AG04449 (cell line): Measurements from ENCODE around the gene C5orf47.

Source experiments
- CTCF ChIA-PET: fragments of 350-600 bp; formaldehyde crosslinking; extraction: SDS; loops from one replicate; lab custom pipeline; 2021; ENCODE audit warnings: antibody characterized with exemption; lab: Yijun Ruan, JAX
- POLR2A ChIA-PET: fragments of 400-600, 350-600 bp; formaldehyde crosslinking; extraction: SDS; loops from one replicate; lab custom pipeline; 2020; ENCODE audit warnings: antibody characterized with exemption, inconsistent platforms; lab: Yijun Ruan, JAX
- DNase-seq: peaks from one replicate; pipeline ENCODE4 v3.0.0-alpha.2; 2010; ENCODE audit warnings: low read depth, low spot score
- H3K4me3 ChIP-seq: 2 replicates; pipeline ENCODE4 v1.5.1; 2011; ENCODE audit warnings: low read depth, mild to moderate bottlenecking, control low read depth, low read length
- CTCF ChIP-seq: IDR thresholded peaks from one replicate; pipeline ENCODE4 v1.5.1; 2011; ENCODE audit warnings: mild to moderate bottlenecking, moderate library complexity, low read length, control low read depth, inconsistent platforms; ENCODE audit not compliant: insufficient read depth; ENCODE audit errors: missing control alignments

C5orf47 gene

GRCh38 chr5:174053905-174054304, 64.9 kb downstream of the C5orf47 start:
- TF ChIP-seq CTCF = no peak
- ChIA-PET CTCF (interaction anchor here (0.6 to 4.7 kb wide), 4 partner anchors 8 to 261 kb away, joined by 3 to 23 read pairs (median 4); partner anchors contain the start of gene NSG2), POLR2A (no interaction called here)
- DNase-seq = no peak
- H3K4me3 ChIP-seq = no peak overlapping the region
